Activated CD8-positive, alpha-beta memory T cell treated with anti-CD3 and anti-CD28 coated beads, Interleukin-2, amount 50 U/mL, for 1 hour (primary cell): ENCODE measurements around the gene CKAP2L.
A peak's percentile ranks its signal among the peaks of the same experiment; 100 is the strongest.

Experiments
- DNase-seq: peaks from one replicate; pipeline ENCODE4 v3.0.0-alpha.2; 2020; ENCODE audit errors: extremely low read depth

The CKAP2L gene, protein sequence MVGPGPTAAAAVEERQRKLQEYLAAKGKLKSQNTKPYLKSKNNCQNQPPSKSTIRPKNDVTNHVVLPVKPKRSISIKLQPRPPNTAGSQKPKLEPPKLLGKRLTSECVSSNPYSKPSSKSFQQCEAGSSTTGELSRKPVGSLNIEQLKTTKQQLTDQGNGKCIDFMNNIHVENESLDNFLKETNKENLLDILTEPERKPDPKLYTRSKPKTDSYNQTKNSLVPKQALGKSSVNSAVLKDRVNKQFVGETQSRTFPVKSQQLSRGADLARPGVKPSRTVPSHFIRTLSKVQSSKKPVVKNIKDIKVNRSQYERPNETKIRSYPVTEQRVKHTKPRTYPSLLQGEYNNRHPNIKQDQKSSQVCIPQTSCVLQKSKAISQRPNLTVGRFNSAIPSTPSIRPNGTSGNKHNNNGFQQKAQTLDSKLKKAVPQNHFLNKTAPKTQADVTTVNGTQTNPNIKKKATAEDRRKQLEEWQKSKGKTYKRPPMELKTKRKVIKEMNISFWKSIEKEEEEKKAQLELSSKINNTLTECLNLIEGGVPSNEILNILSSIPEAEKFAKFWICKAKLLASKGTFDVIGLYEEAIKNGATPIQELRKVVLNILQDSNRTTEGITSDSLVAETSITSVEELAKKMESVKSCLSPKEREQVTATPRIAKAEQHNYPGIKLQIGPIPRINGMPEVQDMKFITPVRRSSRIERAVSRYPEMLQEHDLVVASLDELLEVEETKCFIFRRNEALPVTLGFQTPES

DNA sequence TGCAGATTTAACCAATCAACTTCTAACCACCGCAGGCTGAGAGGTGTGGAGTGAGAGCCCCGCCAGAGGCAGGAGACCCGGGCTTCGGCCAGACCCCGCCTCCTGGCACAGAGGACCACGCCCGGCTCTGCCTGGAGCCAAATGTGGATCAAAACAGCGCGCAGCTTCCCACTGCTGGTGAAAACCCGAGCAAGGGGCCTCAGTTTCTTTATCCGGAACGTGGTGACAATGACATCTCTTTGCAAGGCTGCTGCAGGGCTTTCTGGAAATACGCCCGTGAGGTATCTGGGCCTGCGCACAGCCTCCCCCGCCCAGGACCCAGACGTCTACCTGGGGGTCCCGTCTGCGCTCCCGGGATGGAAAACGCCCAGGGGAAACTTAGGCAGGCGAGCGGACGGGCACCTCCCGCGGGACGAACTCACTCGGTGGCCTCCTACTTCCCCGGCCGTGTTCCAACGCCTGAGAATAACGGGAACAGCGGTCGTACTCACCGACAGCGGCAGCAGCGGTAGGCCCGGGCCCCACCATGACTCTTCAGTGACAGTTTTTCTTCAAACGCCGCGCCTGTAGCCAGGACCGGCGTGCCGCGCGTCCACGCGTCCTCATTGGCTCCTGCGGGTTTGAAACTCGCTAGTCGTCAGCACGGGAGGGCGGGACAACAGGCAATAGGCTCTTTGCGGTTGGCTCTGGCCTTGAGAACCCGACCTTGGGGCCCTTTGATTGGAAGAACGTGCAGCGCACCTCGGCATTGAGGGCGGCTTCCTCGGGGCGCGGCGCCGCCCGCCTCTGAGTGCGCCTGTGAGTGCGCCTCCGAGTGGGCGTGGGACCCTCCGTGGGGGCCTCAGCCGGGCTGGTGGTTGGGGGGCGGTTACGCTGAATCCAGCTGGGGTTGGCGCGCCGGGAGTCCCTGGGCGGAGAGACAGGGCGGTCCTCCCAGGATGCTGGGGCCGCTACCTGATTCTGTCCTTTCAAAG is at the start of gene CKAP2L:
TSS of gene CKAP2L (minus strand) at position 539 of the 974 bp plus-strand sequence. CDS start at position 528, 11 bp downstream.
- DNase-seq = peak; percentile 89

GRCh38 chr2:112813280-112813966 is 49.0 kb upstream of the CKAP2L start:
- no peak for DNase-seq

GRCh38 chr2:112812318-112813267 is 48.2 kb upstream of the CKAP2L start:
- no peak for DNase-seq

DNA sequence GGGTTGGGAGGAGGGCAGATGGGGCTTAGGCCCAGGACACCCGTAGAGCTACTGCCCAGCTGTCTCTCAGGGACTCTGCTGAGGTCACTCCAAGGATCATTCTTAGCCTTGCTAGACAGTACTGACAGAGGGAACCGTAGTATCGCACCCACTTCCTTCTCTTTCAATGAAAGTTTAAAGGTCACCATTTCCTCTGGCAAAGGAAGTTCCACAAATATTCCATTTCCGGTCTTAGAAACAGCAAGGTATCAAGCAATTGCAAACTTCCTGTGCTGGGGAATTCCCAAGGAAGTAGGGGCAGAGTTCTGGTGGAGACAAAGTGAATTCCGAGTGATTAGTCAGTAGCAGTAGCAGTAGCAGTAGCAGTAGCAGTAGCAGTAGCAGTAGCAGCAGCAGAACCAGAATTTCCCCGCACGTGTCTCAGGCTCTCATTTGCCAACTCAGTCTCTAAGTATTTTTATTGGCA is 47.5 kb upstream of the CKAP2L start:
- no peak for DNase-seq

DNA sequence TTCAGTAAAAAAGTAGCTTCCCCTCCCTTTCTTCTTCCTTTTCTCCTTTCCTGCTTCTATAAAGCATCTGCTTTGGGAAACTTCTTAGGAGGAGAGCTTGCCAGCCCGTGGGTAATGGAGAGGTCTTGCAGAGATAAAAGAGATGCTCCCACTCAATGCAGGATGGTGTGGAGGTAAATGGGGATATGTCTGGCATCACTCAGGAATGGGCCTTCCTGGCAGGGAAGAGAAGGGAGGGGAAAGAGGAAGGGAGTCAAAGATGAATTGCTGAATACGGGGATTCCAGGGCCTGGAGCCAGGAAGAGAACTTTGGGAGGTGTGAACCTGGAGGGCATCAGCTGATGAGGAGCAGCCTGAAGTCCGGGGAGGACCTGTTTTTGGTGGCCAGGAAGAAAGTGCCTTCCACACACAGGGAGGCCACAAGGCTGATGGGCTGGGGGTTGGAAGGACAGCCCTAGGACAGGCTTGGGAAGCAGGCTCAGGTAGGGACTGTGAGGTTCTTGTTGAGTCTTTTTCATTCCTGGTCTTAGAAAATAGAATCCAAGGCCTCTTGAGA is 46.9 kb upstream of the CKAP2L start:
- DNase-seq = no peak

DNA sequence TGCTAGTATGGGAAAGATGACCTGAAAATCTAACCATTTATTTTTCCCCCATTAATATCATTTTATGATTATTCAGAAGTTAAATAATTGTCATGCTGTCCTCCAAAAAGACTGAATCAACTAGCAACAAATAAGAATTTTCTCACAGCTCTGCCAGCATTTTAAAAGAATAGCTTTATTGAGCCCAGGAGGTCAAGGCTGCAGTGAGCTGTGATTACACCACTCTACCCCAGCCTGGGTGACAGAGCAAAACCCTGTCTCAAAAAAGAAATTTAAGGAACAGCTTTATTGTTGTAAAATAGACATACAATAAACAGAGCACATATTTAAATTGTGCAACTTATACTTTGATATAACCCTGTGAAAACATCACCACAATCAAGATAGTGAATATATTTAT is 44.7 kb upstream of the CKAP2L start:
- DNase-seq = no peak

- no peak for DNase-seq
Measured at GRCh38 chr2:112807233-112807807, 42.9 kb upstream of the CKAP2L start.

DNA sequence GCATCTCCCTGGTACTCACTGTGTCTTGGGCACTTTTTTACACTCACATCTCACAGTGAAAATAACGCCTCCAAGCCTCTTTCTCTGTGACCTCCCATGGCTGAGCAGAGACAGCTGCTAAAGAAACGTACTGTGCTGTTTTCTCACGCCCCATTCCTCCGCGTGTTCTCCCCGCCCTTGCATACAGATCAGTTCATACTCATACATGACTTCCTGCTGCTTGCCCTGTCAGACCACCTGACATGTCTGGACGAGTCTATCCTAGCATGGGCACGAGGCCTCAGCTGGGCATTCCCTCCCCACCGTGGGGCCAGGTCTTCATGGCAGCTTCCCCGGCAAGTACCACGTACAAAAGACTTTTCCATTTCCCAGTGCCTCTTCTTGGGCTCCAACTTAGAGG is 41.1 kb upstream of the CKAP2L start:
- no peak for DNase-seq

DNA sequence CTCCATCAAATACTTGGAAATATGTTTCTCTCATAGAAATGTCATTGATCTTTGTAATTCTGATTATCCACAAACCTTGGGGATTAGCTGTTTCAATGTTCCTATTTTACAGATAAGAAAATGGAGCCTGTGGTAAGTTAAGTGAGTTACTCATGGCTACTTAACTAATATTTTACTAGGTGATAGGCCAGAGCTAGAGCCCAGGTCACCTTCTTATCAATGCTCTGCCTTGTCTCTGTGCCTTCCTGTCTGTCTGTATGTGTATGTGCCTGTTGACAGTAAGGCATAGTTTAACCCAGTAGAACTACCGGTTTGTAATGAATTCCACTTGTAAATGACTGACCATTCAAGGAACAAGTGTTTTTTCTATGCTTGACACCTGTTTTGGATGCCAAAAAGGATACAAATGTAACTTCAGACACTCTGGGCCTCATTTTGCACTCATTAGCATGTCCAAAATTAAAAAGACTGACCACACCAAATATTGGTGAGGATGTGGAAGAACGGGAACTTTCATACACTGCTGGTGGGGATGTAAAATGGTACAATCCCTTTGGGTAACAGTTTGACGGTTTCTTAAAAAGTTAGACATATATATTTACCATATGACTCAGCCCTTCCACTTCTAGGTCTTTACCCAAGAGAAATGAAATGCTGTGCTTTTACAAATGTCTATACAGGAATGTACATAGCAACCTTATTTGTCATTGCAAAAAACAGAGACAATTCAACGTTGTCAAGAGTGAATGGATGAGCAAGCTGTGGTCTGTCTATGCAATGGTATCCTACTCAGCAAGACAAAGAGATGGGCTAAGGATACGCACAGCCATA is 39.5 kb upstream of the CKAP2L start:
- DNase-seq = no peak

DNA sequence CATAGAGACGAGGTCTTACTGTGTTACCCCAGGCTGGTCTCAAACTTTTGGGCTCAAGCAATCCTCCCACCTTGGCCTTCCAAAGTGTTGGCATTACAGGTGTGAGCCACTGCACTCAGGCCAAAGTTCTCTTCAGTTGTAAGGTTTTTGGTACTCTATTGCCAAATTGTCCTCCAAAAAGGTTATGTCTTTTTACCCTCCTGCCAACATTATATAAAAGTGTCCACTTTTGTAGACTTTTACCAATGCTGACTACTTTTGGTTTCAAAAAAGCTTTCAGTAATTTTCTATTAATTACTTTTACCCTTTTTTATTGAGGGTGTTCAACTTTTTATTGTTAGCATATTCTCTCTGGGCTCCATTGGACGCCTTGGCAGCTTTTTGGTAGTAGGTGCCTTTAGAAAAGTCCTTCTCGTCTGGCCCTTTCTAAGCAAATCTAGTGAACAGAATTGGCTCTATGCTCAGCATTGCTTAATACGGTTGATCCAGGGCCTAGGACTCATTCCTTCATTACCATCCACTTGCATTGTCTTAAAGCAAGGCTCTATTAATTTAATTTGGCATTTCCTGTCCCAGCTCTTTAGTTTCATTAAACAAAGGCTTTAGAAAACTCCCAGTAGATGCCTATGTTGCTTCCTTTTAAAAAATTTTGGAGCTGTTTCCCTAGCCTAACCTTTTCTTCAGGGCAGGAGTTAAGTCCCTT is 36.6 kb upstream of the CKAP2L start:
- DNase-seq = no peak

DNA sequence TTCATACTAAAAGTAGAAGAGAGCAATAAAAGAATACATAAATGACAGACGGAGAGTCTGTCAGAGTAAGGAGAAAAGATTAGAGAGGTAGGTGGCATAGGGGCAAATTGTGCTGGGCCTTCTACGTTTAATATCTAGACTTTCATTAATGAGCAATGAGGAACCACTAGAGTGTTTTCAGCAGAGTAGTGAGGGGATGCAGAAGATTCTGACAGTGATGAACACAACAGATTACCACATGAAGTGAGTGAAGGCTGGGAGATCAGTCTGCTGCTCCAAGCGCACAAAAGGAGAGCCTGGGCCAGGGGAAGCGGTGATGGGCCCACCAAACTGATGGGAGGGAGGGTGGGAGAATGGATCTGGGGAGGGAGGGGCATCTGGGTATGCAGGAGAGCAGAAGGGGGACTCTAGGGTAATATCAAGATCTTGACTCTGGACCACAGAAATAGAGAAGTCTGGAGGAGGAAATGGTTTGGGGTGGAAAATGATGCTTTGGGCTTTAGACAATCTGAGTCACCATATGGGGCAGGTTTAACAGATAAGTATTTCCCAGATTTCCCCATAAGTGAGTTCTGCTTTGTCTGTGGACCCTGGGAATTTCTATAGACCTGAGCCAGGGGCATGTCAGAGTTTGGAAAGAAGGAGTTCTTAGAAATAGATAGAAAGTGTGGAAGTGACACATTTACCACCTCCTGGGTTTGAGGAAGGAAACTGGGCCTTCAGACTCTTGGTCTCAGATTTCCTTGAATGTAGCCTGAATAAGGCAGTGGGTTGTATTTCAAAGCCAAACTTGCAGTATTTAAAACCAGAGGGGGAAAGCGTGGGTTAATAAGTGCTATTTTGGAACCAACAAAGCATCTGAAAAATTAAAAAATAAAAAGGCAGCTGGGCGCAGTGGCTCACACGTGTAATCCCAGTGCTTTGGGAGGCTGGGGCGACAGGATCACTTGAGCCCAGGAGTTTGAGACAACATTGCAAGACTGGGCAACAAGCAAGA is 34.9 kb upstream of the CKAP2L start:
- no peak for DNase-seq

DNA sequence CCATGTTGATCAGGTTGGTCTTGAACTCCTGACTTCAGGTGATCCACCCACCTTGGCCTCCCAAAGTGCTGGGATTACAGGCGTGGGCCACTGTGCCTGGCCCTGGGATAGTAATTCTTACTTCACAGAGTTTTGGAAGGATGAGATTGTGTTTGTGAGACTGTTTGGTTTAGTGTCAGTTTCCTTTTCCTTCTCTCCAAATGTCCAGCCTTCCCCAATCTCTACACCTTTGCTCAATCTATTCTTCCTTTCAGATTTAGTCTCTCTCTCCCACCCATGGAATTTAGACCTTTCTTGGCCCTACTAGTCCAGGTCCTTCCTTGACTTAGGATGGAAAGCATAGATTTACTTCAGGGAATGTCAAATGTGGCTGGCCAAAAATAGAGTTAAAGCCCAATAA is 32.1 kb upstream of the CKAP2L start:
- no peak for DNase-seq

GRCh38 chr2:112795774-112796173 is 31.4 kb upstream of the CKAP2L start:
- DNase-seq = no peak

- no peak for DNase-seq
Measured at GRCh38 chr2:112794841-112795240, 30.4 kb upstream of the CKAP2L start.

GRCh38 chr2:112794131-112794733 is 29.8 kb upstream of the CKAP2L start:
- no peak for DNase-seq

- no peak for DNase-seq
Measured at GRCh38 chr2:112793449-112793978, 29.1 kb upstream of the CKAP2L start.
